Measurements from ENCODE around the gene PRSS12. TPM values are rescaled to one million over a fixed set of nuclear protein-coding genes. Genes with fewer than 3 reads are reported as not detected.

The PRSS12 gene
- total and polyA plus RNA-seq, 8 donors, result 5.5 to 12.9 (median 7.7) TPM

DNA sequence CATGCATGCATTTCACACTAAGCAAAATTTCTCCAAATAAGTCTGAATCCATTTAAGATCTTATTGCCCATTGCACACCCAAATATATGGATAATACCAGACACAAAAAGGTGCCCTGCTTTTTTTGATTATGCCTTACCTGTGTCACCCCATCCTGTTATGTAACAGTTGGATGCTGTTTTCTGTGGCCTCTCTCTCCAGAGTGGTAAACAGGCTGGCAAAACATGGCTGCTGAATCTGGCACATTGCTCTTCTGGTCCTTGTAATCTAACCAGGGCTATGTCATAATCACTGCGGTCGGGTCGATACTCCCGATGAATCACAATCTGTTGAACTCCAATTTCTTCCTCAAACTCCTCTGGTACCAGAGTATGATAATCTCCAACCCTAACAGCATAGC is 70.1 kb downstream of the PRSS12 start:
- ATAC-seq (peak in 2 of 4 donors; percentile 20 to 21), DNase-seq (peak in 3 of 6 donors; percentile 39 to 71 (median 43)), FAIRE-seq (no peak)
- intact Hi-C loops (cut with DNase I), result loop anchor here in 2 of 3 donors (10.0 kb wide), 1 partner anchor 62 kb away; no protein-coding TSS in a partner anchor
- 13 to 22% methylated on average over 4 of the region's 4 CpGs for WGBS, 2 donors
- Histone ChIP-seq H3K27ac (peak overlapping the region in 1 of 4 donors; percentile 37), H3K4me1 (peaks cover 13 to 28% (median 27%) of the 10 kb centered on the region in 3 donors), H3K27me3 (no peaks in the 10 kb centered on the region), H3K4me3 (no peak overlapping the region), H3K9me3 (no peaks in the 10 kb centered on the region), H3K36me3 (peaks cover 0 to 4% (median 0%) of the 10 kb centered on the region in 3 donors)
- no peak for TF ChIP-seq CTCF (IDR thresholded peaks at IDR 0.05)

DNA sequence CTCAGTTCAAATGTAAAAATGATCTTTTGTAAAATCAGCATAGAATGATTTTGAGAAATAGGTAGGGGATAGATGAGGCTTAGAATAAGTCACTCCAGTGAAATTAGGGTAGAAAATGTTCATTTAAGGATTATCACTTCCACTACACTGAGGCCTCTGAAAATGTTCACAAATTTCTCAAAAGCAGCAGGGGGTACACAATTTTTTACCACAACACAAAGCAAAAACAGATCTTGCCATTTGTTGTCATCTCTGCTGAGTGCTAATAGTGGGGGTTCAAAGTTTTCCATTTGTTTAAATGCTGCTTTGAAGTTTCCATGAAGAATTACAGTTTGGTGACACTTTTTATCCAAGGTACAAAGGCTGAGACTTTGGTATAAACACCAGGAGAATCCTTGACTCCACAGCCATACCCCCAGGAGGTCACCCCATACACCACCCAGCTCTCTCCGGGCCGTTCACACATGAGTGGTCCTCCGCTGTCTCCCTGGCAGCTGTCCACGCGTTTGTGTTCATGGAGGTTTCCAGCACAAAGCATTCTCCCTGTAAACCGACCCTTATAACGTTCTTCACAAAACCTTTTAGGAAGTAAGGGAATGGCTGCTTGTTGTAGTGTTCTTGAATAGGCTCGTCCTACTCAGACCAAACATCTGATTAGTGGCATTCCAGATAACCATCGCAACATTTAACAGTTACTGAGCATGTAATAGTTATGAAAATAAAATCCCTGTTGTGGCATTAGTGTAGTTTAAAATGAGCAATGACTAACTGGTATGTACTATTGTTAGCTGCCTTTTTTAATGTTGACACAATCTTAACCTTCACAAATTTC is 71.0 kb downstream of the PRSS12 start:
- DNase-seq (peak in 3 of 6 donors; percentile 41 to 69 (median 44)), ATAC-seq (no peak), FAIRE-seq (no peak)
- peak overlapping the region in 3 of 4 donors; percentile 8 to 37 (median 20) for H3K27ac ChIP-seq
- no peak for TF ChIP-seq CTCF (IDR thresholded peaks at IDR 0.05)
- no peaks in the 10 kb centered on the region for H3K9me3 ChIP-seq
- peaks cover 0 to 4% (median 0%) of the 10 kb centered on the region in 3 donors for H3K36me3 ChIP-seq
- WGBS, 2 donors, result 24 to 30% methylated on average over 9 of the region's 9 CpGs
- H3K4me1 ChIP-seq, result peaks cover 15 to 33% (median 27%) of the 10 kb centered on the region in 3 donors
- intact Hi-C loops (cut with DNase I), result loop anchor here in 2 of 3 donors (10.0 kb wide), 1 partner anchor 63 kb away; no protein-coding TSS in a partner anchor
- H3K27me3 ChIP-seq, result no peaks in the 10 kb centered on the region
- no peak overlapping the region for H3K4me3 ChIP-seq

DNA sequence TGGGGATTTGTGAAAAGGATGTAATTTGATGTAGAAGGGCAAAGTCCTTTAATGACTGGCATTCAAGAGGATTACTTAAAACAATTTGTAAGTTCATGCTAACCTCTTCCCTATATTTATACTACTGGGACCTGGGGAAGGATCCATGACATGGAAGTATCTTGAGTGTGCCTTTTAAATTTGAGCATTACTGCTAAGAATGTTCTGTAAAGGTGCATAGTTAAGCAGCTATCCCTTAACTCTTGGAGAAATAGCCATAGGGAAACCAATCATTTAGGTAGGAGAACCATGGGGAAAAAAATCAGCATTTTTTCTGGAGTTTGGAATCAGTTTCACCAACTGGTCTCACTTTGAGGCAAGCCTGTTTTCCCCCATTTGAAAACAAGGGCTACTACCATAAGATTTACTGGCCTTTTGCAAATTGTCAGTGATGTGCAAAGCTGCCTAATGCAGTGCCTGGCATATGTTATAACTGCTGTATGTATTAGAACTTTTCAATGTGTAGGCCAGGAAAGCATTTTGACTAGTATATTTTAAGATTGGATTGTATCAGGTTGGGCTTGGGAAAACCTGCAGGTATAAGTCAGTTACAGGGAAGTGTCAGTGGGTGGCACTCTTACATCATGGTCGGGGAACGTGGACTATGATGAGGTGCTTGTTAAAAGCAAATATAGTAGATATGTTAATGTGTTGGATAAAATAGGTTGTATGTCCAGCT is 72.1 kb downstream of the PRSS12 start:
- 0 to 1% methylated on average over 2 of the region's 2 CpGs for WGBS, 2 donors
- H3K27ac ChIP-seq, result peak overlapping the region; percentile 8 to 44 (median 38)
- intact Hi-C loops (cut with DNase I), result loop anchor here in 2 of 3 donors (10.0 kb wide), 1 partner anchor 64 kb away; no protein-coding TSS in a partner anchor
- no peaks in the 10 kb centered on the region for H3K9me3 ChIP-seq
- FAIRE-seq (peak; percentile 9), DNase-seq (peak in 4 of 6 donors; percentile 40 to 73 (median 66)), ATAC-seq (peak; percentile 51 to 74 (median 68))
- H3K36me3 ChIP-seq, result peaks cover 0 to 4% (median 0%) of the 10 kb centered on the region in 3 donors
- peak; percentile 19 to 45 (median 28) for TF ChIP-seq CTCF (IDR thresholded peaks at IDR 0.05)
- H3K27me3 ChIP-seq, result no peaks in the 10 kb centered on the region
- peaks cover 21 to 36% (median 27%) of the 10 kb centered on the region in 3 donors for H3K4me1 ChIP-seq
- peak overlapping the region in 3 of 4 donors; percentile 77 to 97 (median 80) for H3K4me3 ChIP-seq

DNA sequence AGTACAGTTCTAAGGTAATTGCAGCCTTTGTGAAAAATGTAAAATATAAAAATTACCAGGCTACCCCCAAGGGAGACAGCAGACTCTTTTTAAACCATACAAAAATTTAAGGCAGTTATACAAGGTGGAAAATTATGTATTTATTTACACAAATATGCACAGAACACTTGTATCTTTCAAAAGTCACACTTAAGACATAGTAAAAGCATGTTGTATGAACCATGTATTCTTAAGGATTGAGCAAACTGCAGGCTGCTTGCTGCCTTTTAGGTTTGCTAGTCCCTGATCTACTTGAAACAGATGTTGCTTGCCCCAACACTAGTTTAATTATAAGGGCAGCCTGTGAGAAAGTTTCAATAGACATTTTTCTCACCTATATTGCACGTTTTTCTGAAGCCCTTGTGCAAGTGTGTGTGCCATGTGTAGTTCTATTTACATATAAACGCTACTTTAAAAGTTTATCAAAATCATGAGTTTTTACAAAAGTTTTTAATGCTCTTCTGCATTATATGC is 72.8 kb downstream of the PRSS12 start:
- DNase-seq (no peak), FAIRE-seq (no peak), ATAC-seq (no peak)
- Histone ChIP-seq H3K4me1 (peaks cover 21 to 36% (median 27%) of the 10 kb centered on the region in 3 donors), H3K27ac (peak overlapping the region; percentile 44 to 95 (median 94)), H3K27me3 (no peaks in the 10 kb centered on the region), H3K4me3 (peak overlapping the region; percentile 77 to 97 (median 82)), H3K36me3 (peaks cover 0 to 4% (median 0%) of the 10 kb centered on the region in 3 donors), H3K9me3 (no peaks in the 10 kb centered on the region)
- intact Hi-C loops (cut with DNase I), result loop anchor here in 2 of 3 donors (10.0 kb wide), 1 partner anchor 65 kb away; no protein-coding TSS in a partner anchor
- no peak for TF ChIP-seq CTCF (IDR thresholded peaks at IDR 0.05)
- 10 to 11% methylated on average over 2 of the region's 2 CpGs for WGBS, 2 donors

Data from pancreas (tissue), 10 donors.